ENCODE measurements around the gene AP1G2.
"Not testable (repeated sequence)": the region's sequence is repeated elsewhere in the genome, so short reads cannot be mapped to it uniquely, and the experiment has no call there.

Gene AP1G2

DNA sequence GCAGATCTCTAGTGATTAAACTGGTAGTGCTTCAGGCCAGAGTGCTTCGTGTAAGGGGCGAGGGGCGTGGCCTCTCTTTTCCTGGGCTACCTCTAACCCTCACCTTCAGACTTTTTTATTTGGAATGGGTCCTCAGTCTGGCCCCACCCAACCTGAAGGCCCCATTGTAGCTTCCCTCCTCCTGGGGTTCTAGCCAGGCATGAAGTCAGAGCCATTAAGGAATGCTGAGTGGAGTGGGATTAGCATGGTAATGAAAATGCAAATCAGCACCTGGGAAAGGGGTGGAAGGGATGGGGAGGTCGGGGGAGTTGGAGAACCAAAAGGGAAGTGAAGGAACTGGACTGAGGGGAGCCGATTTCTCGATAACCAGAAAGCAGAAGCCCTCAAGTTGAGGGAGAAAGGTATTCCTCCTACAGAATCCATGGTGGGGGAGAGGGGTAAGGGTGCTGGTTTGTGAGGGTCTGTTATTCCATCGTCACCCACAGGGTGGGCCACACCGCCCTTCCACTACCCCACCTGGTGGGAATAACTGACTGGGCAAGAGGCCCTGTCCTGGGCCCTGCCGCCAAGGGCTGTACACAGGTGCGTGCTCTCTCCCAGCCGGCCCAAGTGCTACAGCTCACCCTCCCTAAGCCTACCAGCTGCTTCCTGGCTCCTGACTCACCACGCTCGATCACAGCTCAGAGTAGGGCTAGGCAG, 30.1 kb downstream of the AP1G2 start:
- H3K27ac ChIP-seq = no peak overlapping the region

DNA sequence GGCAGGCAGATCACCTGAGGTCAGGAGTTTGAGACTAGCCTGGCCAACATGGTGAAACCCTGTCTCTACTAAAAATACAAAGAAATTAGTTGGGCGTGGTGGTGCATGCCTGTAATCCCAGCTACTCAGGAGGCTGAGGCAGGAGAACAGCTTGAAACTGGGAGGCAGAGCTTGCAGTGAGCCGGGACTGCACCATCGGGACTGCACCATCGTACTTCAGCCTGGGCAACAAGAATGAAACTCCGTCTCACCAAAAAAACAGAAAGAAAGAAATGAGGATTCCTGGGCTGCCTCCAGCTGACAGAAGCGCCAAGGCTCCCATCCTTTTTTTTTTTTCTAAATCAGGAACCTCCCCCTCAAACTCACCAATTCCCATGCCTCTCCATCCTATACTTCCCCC, 30.7 kb downstream of the AP1G2 start:
- H3K27me3 ChIP-seq (replicated peaks); H3K27ac ChIP-seq; in situ Hi-C loops (cut with HindIII; ENCODE audit: low pct_ligation_motif_present, low sequenced_read_pairs); H3K36me3 ChIP-seq (replicated peaks); DNase-seq; H3K4me3 ChIP-seq (ENCODE audit: low read depth, low read length): not testable (repeated sequence)

More for the DNA sequence above, 30.1 kb downstream of the AP1G2 start:
- Histone ChIP-seq H3K4me3 (ENCODE audit: low read depth, low read length) (no peak overlapping the region), H3K36me3 (replicated peaks) (no peaks in the 10 kb centered on the region), H3K27me3 (replicated peaks) (no peaks in the 10 kb centered on the region)
- TF ChIP-seq CTCF (IDR thresholded peaks at IDR 0.05; ENCODE audit: low read depth, low read length, missing control alignments) = no peak
- DNase-seq = no peak
- in situ Hi-C loops (cut with HindIII; ENCODE audit: low pct_ligation_motif_present, low sequenced_read_pairs) = no loop called here

DNA sequence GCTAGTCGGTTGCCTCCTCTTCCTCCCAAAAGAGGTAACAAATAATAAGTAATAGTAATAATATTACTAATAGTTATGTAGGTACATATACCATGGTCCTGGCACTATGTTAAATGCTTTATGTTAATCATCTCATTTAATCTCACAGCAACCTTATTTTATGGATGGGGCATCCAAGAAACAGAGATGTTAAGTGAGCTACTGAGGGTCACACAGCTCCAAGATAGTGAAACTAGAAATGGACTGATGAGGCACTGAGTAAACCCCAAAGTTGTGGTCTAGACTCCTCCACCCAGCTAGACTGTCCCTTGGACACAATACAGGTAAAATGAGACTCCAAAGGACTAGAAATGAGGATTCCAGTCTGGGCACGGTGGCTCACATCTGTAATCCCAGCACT, 31.1 kb downstream of the AP1G2 start:
- Histone ChIP-seq H3K27ac (no peak overlapping the region), H3K36me3 (replicated peaks) (no peaks in the 10 kb centered on the region), H3K4me3 (ENCODE audit: low read depth, low read length) (no peak overlapping the region), H3K27me3 (replicated peaks) (no peaks in the 10 kb centered on the region)
- in situ Hi-C loops (cut with HindIII; ENCODE audit: low pct_ligation_motif_present, low sequenced_read_pairs) = no loop called here
- no peak for TF ChIP-seq CTCF (IDR thresholded peaks at IDR 0.05; ENCODE audit: low read depth, low read length, missing control alignments)
- DNase-seq = no peak

- in situ Hi-C loops (cut with HindIII; ENCODE audit: low pct_ligation_motif_present, low sequenced_read_pairs) = no loop called here
- no peaks in the 10 kb centered on the region for H3K27me3 ChIP-seq (replicated peaks)
Observed at GRCh38 chr14:23535943-23536342, 31.6 kb downstream of the AP1G2 start.

DNA sequence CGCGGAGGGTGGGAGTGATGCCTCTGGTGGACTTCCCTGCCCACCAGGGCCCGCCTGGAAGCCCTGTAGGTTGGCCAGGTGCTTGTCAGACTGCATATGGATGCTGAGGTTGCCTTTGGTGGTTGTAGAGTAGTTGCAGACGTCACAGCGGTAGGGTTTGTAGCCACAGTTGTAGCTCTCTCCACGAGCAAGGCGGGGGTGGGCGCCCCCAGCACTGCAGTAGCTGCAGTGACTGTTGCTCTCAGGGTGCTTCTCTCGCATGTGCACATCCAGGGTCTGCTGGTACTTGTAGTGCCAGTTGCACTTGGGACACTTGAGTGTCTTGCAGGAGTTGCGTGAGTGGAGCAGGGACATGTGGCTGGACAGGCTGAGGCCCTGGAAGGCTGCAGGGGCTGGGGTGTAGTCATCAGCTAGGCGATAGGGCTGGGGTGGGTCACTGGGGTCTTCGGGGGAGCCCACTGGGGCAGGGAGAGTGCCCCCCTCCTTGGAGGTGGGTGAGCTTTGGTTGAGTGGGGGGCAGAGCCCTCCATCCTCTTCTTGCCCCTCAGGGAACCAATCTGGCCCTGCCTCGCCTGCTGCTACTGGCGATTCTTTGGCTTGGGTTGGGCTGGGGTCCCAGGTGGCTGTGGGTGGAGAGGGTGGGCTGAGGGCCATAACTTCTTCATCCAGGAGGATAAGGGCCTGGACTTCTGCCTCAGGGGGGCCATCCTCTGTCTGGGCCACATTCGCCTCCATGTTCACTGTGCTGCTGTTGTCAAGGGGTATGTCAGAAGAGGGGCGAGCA, 33.7 kb downstream of the AP1G2 start:
- DNase-seq = no peak
- H3K27me3 ChIP-seq (replicated peaks) = no peaks in the 10 kb centered on the region
- no peak overlapping the region for H3K27ac ChIP-seq
- TF ChIP-seq CTCF (IDR thresholded peaks at IDR 0.05; ENCODE audit: low read depth, low read length, missing control alignments) = no peak
- in situ Hi-C loops (cut with HindIII; ENCODE audit: low pct_ligation_motif_present, low sequenced_read_pairs) = no loop called here
- H3K4me3 ChIP-seq (ENCODE audit: low read depth, low read length) = no peak overlapping the region
- no peaks in the 10 kb centered on the region for H3K36me3 ChIP-seq (replicated peaks)

More at GRCh38 chr14:23535943-23536342, 31.6 kb downstream of the AP1G2 start:
- Histone ChIP-seq H3K4me3 (ENCODE audit: low read depth, low read length) (no peak overlapping the region), H3K36me3 (replicated peaks) (no peaks in the 10 kb centered on the region), H3K27ac (no peak overlapping the region)
- no peak for TF ChIP-seq CTCF (IDR thresholded peaks at IDR 0.05; ENCODE audit: low read depth, low read length, missing control alignments)
- no peak for DNase-seq

GRCh38 chr14:23532658-23533057, 34.9 kb downstream of the AP1G2 start:
- H3K4me3 ChIP-seq (ENCODE audit: low read depth, low read length) = no peak overlapping the region
- H3K27me3 ChIP-seq (replicated peaks) = no peaks in the 10 kb centered on the region
- no peak for TF ChIP-seq CTCF (IDR thresholded peaks at IDR 0.05; ENCODE audit: low read depth, low read length, missing control alignments)
- DNase-seq = no peak
- H3K27ac ChIP-seq = no peak overlapping the region
- no peaks in the 10 kb centered on the region for H3K36me3 ChIP-seq (replicated peaks)
- in situ Hi-C loops (cut with HindIII; ENCODE audit: low pct_ligation_motif_present, low sequenced_read_pairs) = no loop called here

Measured in brain microvascular endothelial cell (primary cell).